Endothelial cell of umbilical vein (primary cell): ENCODE measurements around the gene PLK1.

Experiments used
- CTCF ChIP-seq, 2 donors: IDR thresholded peaks; 1 replicate in 1 of 2; 2 replicates in 1 of 2; pipeline ENCODE4 v1.5.1; 2011; ENCODE audit warnings: low read length in 2 of 2, mild to moderate bottlenecking in 2 of 2, moderate library complexity in 2 of 2, control low read depth in 1 of 2, inconsistent platforms in 1 of 2, low read depth in 1 of 2; ENCODE audit not compliant: insufficient read depth in 1 of 2; ENCODE audit errors: extremely low read depth in 1 of 2
- JUN ChIP-seq: IDR thresholded peaks from 2 replicates; pipeline ENCODE4 v1.6.1; 2011; ENCODE audit warnings: borderline replicate concordance, low read depth; ENCODE audit not compliant: insufficient read length, insufficient read depth
- MAX ChIP-seq: IDR thresholded peaks from 2 replicates; pipeline ENCODE4 v1.6.1; 2011; ENCODE audit not compliant: insufficient read depth, insufficient read length

- no peak for TF ChIP-seq CTCF (IDR thresholded peaks at IDR 0.05; ENCODE audit: extremely low read depth in 1 of 2, insufficient read depth in 1 of 2, low read depth in 1 of 2, low read length in 2 of 2)
- no peak for TF ChIP-seq JUN
- no peak for TF ChIP-seq MAX
These were observed 49.2 kb upstream of the PLK1 start for GRCh38 chr16:23629516-23629915.
